IPS-15b (cell line): ENCODE measurements around the gene ERMN.
"Not testable (repeated sequence)": the region's sequence is repeated elsewhere in the genome, so short reads cannot be mapped to it uniquely, and the experiment has no call there.

Source experiments
- H3K27me3 ChIP-seq: one replicate; pipeline ENCODE4 v1.6.1; 2013; ENCODE audit warnings: low read length; ENCODE audit not compliant: control insufficient read depth, insufficient read depth
- H3K36me3 ChIP-seq: one replicate; pipeline ENCODE4 v1.6.1; 2013; ENCODE audit warnings: low read length; ENCODE audit not compliant: control insufficient read depth, insufficient read depth
- H3K4me1 ChIP-seq: one replicate; pipeline ENCODE4 v1.6.1; 2013; ENCODE audit warnings: mild to moderate bottlenecking, low read length; ENCODE audit not compliant: control insufficient read depth, insufficient read depth
- H3K4me3 ChIP-seq: one replicate; pipeline ENCODE4 v1.5.1; 2013; ENCODE audit warnings: low read depth, low read length
- H3K9ac ChIP-seq: one replicate; pipeline ENCODE4 v1.6.1; 2013; ENCODE audit warnings: low read depth, mild to moderate bottlenecking, low read length
- H3K9me3 ChIP-seq: one replicate; pipeline ENCODE4 v1.6.1; 2013; ENCODE audit warnings: mild to moderate bottlenecking, low read length; ENCODE audit not compliant: control insufficient read depth, insufficient read depth

The ERMN gene

DNA sequence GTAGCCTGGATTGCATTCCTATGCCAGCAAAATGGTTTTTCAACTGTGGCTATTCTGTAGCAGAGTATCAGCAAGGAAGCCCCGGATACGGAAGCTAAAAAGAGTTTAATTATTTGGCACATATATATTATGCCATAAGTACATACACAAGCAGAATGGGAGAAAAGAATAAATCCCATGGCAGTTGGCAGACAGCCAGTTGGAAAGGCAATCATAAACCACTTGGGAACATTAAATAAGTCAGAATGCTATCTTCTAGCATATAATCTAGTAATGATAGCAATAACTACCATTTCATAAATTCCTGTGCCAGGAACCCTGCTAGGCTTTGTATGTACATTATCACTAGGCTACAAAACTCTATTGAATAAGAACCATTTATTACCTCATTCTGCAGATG is 42.2 kb downstream of the ERMN start:
- Histone ChIP-seq H3K9me3 (no peaks in the 10 kb centered on the region), H3K9ac (no peak overlapping the region), H3K36me3 (no peaks in the 10 kb centered on the region), H3K27me3 (no peaks in the 10 kb centered on the region), H3K4me3 (no peak overlapping the region), H3K4me1 (no peaks in the 10 kb centered on the region)

DNA sequence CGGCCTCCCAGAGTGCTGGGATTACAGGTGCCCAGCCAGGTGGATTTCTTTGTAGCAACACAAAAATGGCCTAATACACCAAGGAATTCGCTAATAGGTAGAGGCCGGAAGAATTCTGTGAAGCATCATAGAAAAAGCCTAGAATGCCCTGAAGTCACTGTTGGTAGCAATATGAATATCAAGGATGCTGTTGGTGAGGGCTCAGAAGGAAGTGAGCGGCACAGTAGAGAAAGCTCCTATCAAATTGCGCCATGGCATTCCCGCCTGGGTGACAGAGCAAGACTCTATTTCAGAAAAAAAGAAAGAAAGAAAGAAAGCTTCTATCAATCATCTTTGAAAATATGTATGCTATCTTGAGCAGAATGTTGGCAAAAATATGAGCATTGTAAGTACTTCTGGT is 44.3 kb downstream of the ERMN start:
- H3K36me3 ChIP-seq: no peaks in the 10 kb centered on the region
- H3K4me3 ChIP-seq: no peak overlapping the region
- no peaks in the 10 kb centered on the region for H3K9me3 ChIP-seq
- H3K27me3 ChIP-seq: no peaks in the 10 kb centered on the region
- no peak overlapping the region for H3K9ac ChIP-seq
- H3K4me1 ChIP-seq: no peaks in the 10 kb centered on the region

DNA sequence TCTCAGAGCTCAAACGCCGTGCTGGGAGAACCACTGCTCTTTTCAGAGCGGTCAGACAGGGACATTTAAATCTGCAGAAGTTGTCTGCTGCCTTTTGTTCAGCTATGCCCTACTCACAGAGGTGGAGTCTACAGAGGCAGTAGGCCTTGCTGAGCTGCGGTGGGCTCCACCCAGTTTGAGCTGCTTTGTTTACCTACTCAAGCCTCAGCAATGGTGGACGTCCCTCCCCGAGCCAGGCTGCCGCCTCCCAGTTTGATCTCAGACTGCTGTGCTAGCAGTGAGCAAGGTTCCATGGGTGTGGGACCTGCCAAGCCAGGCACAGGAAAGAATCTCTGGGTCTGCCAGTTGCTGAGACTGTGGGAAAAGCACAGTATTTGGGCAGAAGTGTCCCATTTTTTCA is 46.3 kb downstream of the ERMN start:
- H3K36me3 ChIP-seq, H3K27me3 ChIP-seq, H3K9ac ChIP-seq, H3K9me3 ChIP-seq, H3K4me3 ChIP-seq, H3K4me1 ChIP-seq: not testable (repeated sequence)

DNA sequence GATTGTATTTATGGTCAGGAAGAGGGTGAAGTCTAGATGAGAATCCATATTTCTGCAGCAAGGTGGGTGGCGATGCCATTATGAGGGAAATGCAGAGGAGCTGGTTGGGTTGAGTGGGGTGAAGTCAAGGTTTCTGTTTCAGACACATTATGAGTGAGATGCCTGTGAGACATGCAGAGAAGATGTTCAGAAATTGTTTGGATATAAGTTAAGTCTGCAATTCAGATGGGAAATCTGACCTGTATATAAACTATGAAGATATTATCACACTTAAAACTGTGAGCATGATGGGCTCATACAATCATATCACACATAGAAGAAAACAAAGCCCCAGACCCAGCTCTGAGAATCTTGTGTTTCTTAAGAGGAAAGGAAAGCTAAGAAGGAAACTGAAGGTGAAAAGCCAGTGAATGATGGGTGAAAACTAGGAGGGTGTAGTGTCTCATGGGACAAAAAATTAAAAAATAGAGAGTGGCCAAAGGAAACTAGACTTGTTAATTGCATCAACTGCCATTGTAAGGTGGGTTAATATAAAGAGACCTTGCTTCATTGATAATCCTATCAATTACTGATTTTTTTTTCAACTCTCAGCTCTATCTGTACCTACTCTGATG is 53.9 kb downstream of the ERMN start:
- Histone ChIP-seq H3K36me3 (no peaks in the 10 kb centered on the region), H3K27me3 (no peaks in the 10 kb centered on the region), H3K9ac (no peak overlapping the region), H3K9me3 (no peaks in the 10 kb centered on the region), H3K4me3 (no peak overlapping the region), H3K4me1 (peaks cover 4% of the 10 kb centered on the region)

- no peak overlapping the region for H3K9ac ChIP-seq
- H3K27me3 ChIP-seq: no peaks in the 10 kb centered on the region
- no peak overlapping the region for H3K4me3 ChIP-seq
- H3K9me3 ChIP-seq: no peaks in the 10 kb centered on the region
- peaks cover 7% of the 10 kb centered on the region for H3K4me1 ChIP-seq
- no peaks in the 10 kb centered on the region for H3K36me3 ChIP-seq
These were observed 55.7 kb downstream of the ERMN start for GRCh38 chr2:157269922-157270321.

GRCh38 chr2:157269060-157269459 is 56.6 kb downstream of the ERMN start:
- no peaks in the 10 kb centered on the region for H3K9me3 ChIP-seq
- H3K4me3 ChIP-seq: no peak overlapping the region
- no peaks in the 10 kb centered on the region for H3K27me3 ChIP-seq
- H3K4me1 ChIP-seq: peaks cover 11% of the 10 kb centered on the region
- no peaks in the 10 kb centered on the region for H3K36me3 ChIP-seq
- no peak overlapping the region for H3K9ac ChIP-seq
